Transverse colon (tissue), 4 donors: ENCODE data around the gene TMEM150C. TPM values are rescaled to one million over a fixed set of nuclear protein-coding genes. Genes with fewer than 3 reads are reported as not detected.

ENCODE experiments used
- DNase-seq: peaks from one replicate; pipeline ENCODE4 v3.0.0-alpha.2; 2019
- H3K27ac ChIP-seq, 4 donors: fragments of 200-600 bp; sonication (generic); 2 replicates each; pipeline ENCODE4 v1.5.1; 2016 to 2018; ENCODE audit warnings: inconsistent platforms in 4 of 4
- H3K27me3 ChIP-seq: fragments of 200-600 bp; sonication (generic); 2 replicates; pipeline ENCODE4 v1.5.1; 2017; ENCODE audit warnings: inconsistent platforms
- H3K36me3 ChIP-seq, 4 donors: fragments of 200-600 bp; sonication (generic); 2 replicates each; pipeline ENCODE4 v1.5.1; 2017 to 2019; ENCODE audit warnings: inconsistent platforms in 4 of 4
- H3K4me1 ChIP-seq, 4 donors: fragments of 200-600 bp; sonication (generic); 2 replicates each; pipeline ENCODE4 v1.5.1; 2017 to 2020; ENCODE audit warnings: inconsistent platforms in 4 of 4
- H3K4me3 ChIP-seq, 4 donors: fragments of 200-600 bp; sonication (generic); 1 replicate in 1 of 4; 2 replicates in 3 of 4; pipeline versions ENCODE4 v1.5.1 to v1.6.1; 2017 to 2019; ENCODE audit warnings: inconsistent platforms in 4 of 4
- H3K9me3 ChIP-seq, 2 donors: fragments of 200-600 bp; sonication (generic); 2 replicates each; pipeline ENCODE4 v1.5.1; 2017 to 2019; ENCODE audit warnings: inconsistent platforms in 2 of 2
- EP300 ChIP-seq: sonication (generic); formaldehyde crosslinking; IDR thresholded peaks from one replicate; pipeline ENCODE4 v1.6.1; 2017; ENCODE audit warnings: antibody characterized with exemption, low read depth
- POLR2A ChIP-seq: fragments of 450-650 bp; IDR thresholded peaks from one replicate; pipeline ENCODE4 v1.6.1; 2016; ENCODE audit warnings: antibody characterized with exemption, mild to moderate bottlenecking, moderate library complexity
- POLR2AphosphoS5 ChIP-seq, 3 donors: sonication (generic); formaldehyde crosslinking; IDR thresholded peaks; one replicate each; pipeline ENCODE4 v1.6.1; 2016; ENCODE audit warnings: antibody characterized with exemption in 3 of 3
- WGBS, 2 donors: methylation state at CpG; one replicate each; pipeline ENCODE4 v1.1.5; 2018; ENCODE audit warnings: low coverage in 1 of 2; 5-methylcytosine and 5-hydroxymethylcytosine counted together
- in situ Hi-C, 4 donors: fragments of 200-750 bp; cut with MboI; loops; one replicate each; pipeline versions ENCODE4 v1.15.0 to v1.15.1; 2017; ENCODE audit warnings: low sequenced_read_pairs in 3 of 4, low pct_ligation_motif_present in 1 of 4, low pct_unique_long_range_greater_than_20kb in 1 of 4
- intact Hi-C: fragments of 100-400 bp; cut with DNase I; formaldehyde crosslinking; loops from one replicate; pipeline ENCODE4 v1.15.1; 2023; ENCODE audit warnings: low total_unique reads
- total RNA-seq, 4 donors: library from RNA; depleted of rRNA; stranded (reverse); fragments of >200 nt; gene quantifications; one replicate each; pipeline ENCODE4 v1.1.0, GENCODE V29; 2016
- TF ChIP-seq, protein P1 (sequence below), 5 experiments: fragments of 200-600 bp in 3 of 5; fragments of 450-650 bp in 2 of 5; sonication (generic) in 3 of 5; IDR thresholded peaks; 1 replicate in 2 of 5; 2 replicates in 3 of 5; pipeline ENCODE4 v1.5.1; 2016 to 2017; ENCODE audit warnings: antibody characterized with exemption in 5 of 5, inconsistent platforms in 3 of 5, mild to moderate bottlenecking in 2 of 5, moderate library complexity in 1 of 5

The TMEM150C gene
- total RNA-seq, 4 donors from 2014 or later: 0.37 to 6.6 (median 5.9) TPM; not detected in 1

- 83 to 100% methylated on average over 1 to 3 of the region's 3 CpGs for WGBS, 2 donors
- no peak for TF ChIP-seq POLR2A
- TF ChIP-seq POLR2AphosphoS5 (IDR thresholded peaks at IDR 0.05): no peak
- TF ChIP-seq, protein P1, sequence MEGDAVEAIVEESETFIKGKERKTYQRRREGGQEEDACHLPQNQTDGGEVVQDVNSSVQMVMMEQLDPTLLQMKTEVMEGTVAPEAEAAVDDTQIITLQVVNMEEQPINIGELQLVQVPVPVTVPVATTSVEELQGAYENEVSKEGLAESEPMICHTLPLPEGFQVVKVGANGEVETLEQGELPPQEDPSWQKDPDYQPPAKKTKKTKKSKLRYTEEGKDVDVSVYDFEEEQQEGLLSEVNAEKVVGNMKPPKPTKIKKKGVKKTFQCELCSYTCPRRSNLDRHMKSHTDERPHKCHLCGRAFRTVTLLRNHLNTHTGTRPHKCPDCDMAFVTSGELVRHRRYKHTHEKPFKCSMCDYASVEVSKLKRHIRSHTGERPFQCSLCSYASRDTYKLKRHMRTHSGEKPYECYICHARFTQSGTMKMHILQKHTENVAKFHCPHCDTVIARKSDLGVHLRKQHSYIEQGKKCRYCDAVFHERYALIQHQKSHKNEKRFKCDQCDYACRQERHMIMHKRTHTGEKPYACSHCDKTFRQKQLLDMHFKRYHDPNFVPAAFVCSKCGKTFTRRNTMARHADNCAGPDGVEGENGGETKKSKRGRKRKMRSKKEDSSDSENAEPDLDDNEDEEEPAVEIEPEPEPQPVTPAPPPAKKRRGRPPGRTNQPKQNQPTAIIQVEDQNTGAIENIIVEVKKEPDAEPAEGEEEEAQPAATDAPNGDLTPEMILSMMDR (IDR thresholded peaks at IDR 0.05): no peak
- TF ChIP-seq EP300: no peak
Measured at GRCh38 chr4:82529322-82529721, 32.5 kb downstream of the TMEM150C start.

GRCh38 chr4:82528868-82529267 lies 32.9 kb downstream of the TMEM150C start:
- Histone ChIP-seq H3K36me3 (no peaks in the 10 kb centered on the region), H3K4me1 (no peaks in the 10 kb centered on the region), H3K27me3 (no peaks in the 10 kb centered on the region), H3K9me3 (no peaks in the 10 kb centered on the region), H3K4me3 (no peak overlapping the region), H3K27ac (no peak overlapping the region)
- intact Hi-C loops (no loop called here), in situ Hi-C loops (no loop called here)
- TF ChIP-seq, protein P1 (IDR thresholded peaks at IDR 0.05): no peak
- TF ChIP-seq POLR2A (no peak), EP300 (no peak), POLR2AphosphoS5 (IDR thresholded peaks at IDR 0.05) (no peak)
- WGBS, 2 donors: 64 to 66% methylated on average over 3 to 4 of the region's 4 CpGs
- DNase-seq: no peak

More at GRCh38 chr4:82529322-82529721, 32.5 kb downstream of the TMEM150C start:
- Histone ChIP-seq H3K9me3 (no peaks in the 10 kb centered on the region), H3K36me3 (no peaks in the 10 kb centered on the region), H3K4me1 (no peaks in the 10 kb centered on the region), H3K4me3 (no peak overlapping the region), H3K27me3 (no peaks in the 10 kb centered on the region), H3K27ac (no peak overlapping the region)
- DNase-seq: no peak
- intact Hi-C loops: no loop called here
- in situ Hi-C loops: no loop called here

DNA sequence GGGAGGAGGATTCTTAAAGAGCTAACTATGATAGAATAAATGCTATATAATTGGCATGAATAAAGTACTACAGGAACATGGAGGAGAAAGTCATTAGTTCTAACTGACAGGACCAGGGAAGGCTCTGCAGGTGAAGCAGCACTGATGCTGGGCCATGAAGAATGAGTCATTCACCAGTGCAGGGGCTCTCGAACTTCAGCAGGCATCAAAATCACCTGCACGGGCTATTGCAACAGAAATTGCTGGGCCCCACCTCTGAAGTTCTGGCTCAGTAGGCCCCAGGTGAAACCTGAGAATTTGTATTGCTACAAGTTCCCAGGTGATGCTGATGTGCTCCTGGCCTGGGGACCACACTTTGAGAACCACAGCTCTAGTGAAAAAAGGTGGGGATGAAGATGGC lies 33.7 kb downstream of the TMEM150C start:
- no peak for TF ChIP-seq POLR2AphosphoS5 (IDR thresholded peaks at IDR 0.05)
- TF ChIP-seq, protein P1 (IDR thresholded peaks at IDR 0.05): no peak
- TF ChIP-seq POLR2A: no peak
- no peak for TF ChIP-seq EP300
- DNase-seq: no peak
- Histone ChIP-seq H3K27ac (no peak overlapping the region), H3K36me3 (no peaks in the 10 kb centered on the region), H3K4me1 (no peaks in the 10 kb centered on the region), H3K27me3 (no peaks in the 10 kb centered on the region), H3K9me3 (no peaks in the 10 kb centered on the region), H3K4me3 (no peak overlapping the region)
- 40 to 77% methylated on average over 1 to 2 of the region's 2 CpGs for WGBS, 2 donors
- intact Hi-C loops (no loop called here), in situ Hi-C loops (no loop called here)

DNA sequence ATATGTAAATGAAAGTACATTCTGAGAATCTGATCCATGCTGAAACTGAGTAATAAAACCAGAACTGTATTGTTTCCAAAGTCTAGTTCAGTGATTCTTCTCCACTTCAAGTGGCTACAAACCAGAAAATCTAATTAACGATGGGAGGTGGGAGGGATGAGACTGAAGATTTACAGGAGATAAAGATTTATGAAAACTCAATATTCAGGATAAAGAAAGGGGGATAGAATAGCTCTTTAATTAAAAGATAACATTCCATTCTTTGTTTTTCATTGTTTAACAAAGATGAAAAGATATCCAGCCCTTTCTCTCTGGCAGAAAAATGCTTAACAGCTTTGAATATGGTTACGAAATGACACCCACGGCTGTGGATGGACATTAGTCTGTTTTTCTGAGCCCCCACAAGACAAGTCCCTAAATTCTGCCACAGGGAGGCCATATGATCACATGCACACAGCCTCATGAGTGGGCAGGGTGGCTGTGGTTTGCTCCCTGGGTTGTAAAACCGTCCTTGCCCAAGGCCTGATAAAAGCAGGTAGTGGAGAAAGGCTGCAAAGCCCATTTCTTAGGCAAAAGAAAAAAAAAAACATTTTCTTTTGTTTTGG lies 36.4 kb downstream of the TMEM150C start:
- in situ Hi-C loops (no loop called here), intact Hi-C loops (no loop called here)
- H3K27ac ChIP-seq: no peak overlapping the region
- H3K4me3 ChIP-seq: no peak overlapping the region
- no peaks in the 10 kb centered on the region for H3K27me3 ChIP-seq
- no peaks in the 10 kb centered on the region for H3K4me1 ChIP-seq
- TF ChIP-seq POLR2AphosphoS5 (IDR thresholded peaks at IDR 0.05) (no peak), POLR2A (no peak), EP300 (no peak)
- TF ChIP-seq, protein P1 (IDR thresholded peaks at IDR 0.05): no peak
- no peaks in the 10 kb centered on the region for H3K9me3 ChIP-seq
- 63 to 90% methylated on average over 3 to 4 of the region's 4 CpGs for WGBS, 2 donors
- no peak for DNase-seq
- no peaks in the 10 kb centered on the region for H3K36me3 ChIP-seq
